Mucosa of descending colon (tissue), 3 donors: ENCODE measurements around the gene SLC22A1. TPM values are rescaled to one million over a fixed set of nuclear protein-coding genes. Genes with fewer than 3 reads are reported as not detected.
A peak's percentile ranks its signal among the peaks of the same experiment; 100 is the strongest.
"Not testable (repeated sequence)": the region's sequence is repeated elsewhere in the genome, so short reads cannot be mapped to it uniquely, and the experiment has no call there.

Experiments
- ATAC-seq: fragments of 200-7000 bp; cut with Tn5 transposase; one replicate; pipeline ENCODE4 v1.9.1; 2020; ENCODE audit warnings: mild to moderate bottlenecking, moderate library complexity
- DNase-seq, 3 donors: peaks; one replicate each; pipeline ENCODE4 v3.0.0-alpha.2; 2020
- H3K36me3 ChIP-seq: fragments of 200-600 bp; one replicate; pipeline ENCODE4 v1.8.0; 2021; ENCODE audit warnings: low read depth, mild to moderate bottlenecking
- H3K4me1 ChIP-seq: fragments of 200-600 bp; one replicate; pipeline ENCODE4 v1.8.0; 2021; ENCODE audit warnings: low read depth, mild to moderate bottlenecking
- H3K4me3 ChIP-seq: fragments of 200-600 bp; one replicate; pipeline ENCODE4 v1.8.0; 2021; ENCODE audit warnings: mild to moderate bottlenecking
- H3K9me3 ChIP-seq: fragments of 200-600 bp; one replicate; pipeline ENCODE4 v1.8.0; 2021; ENCODE audit warnings: mild to moderate bottlenecking
- intact Hi-C, 2 donors: fragments of 100-400 bp; cut with DNase I in 1 of 2; cut with micrococcal nuclease in 1 of 2; formaldehyde crosslinking; loops; one replicate each; pipeline versions ENCODE4 v1.11.0 to v1.11.1; 2022; cut with DNase I, micrococcal nuclease
- total RNA-seq, 3 donors: library from RNA; stranded (reverse); fragmentation: NEBNext Ultra II Directional in 2 of 3; extraction: Animal tissue kit (Norgen Biotek cat#: 25700) in 2 of 3; gene quantifications; one replicate each; pipeline versions ENCODE4 v1.2.1 to v1.2.4, GENCODE V29; 2021 to 2023
- TF ChIP-seq, protein P1 (sequence below): fragments of 200-600 bp; IDR thresholded peaks from one replicate; pipeline ENCODE4 v1.8.0; 2022; ENCODE audit warnings: antibody characterized with exemption, mild to moderate bottlenecking
- donor health status: DM: no; HTN: no; CAD: no; lungs with moderate emphysema.
- donor health status: DM: no; HTN: no; CAD: no.
- donor health status: DM: no; HTN: yes; CAD: no.

SLC22A1 gene
- total RNA-seq, 3 donors from 2014 or later = 1.9 to 2.4 (median 2.4) TPM

DNA sequence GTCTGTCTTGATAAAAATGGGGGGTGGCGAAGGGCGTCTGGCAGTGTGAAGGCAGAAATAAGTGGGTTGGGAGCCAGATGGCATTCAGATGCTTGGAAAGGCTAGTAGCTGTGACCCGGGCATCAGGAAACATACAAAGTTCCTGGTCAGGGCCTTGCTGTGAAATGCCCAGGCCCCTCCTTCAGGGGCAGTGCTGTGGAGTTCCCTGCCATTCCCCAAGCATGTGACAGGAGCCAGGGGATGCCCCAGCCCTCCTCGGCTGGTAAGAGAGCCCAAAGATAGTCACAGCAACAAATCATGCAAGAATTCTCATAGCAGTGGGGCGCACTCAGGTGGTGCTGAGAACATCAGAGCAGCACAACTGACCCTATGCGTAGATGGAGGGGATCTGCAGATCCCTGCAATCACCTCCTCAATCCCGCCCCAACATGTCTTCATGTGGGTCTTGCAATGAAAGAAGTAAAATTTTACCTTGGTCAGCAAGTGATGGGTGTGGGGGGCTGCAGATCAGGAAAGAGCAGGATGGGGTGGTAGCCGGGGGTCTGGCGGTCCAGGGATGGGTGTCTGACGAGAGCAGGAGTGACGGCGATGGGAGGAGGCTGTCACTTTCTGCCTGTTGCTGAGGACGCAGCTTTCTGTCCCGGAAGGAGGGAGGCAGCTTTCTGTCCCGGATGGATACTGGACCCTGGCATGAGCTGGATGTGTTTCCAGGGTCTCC lies 39.5 kb downstream of the SLC22A1 start:
- DNase-seq (peak in 1 of 3 donors; percentile 25), ATAC-seq (peak; percentile 57)
- no peak overlapping the region for H3K4me3 ChIP-seq
- H3K36me3 ChIP-seq = no peaks in the 10 kb centered on the region
- no peaks in the 10 kb centered on the region for H3K9me3 ChIP-seq
- TF ChIP-seq, protein P1, sequence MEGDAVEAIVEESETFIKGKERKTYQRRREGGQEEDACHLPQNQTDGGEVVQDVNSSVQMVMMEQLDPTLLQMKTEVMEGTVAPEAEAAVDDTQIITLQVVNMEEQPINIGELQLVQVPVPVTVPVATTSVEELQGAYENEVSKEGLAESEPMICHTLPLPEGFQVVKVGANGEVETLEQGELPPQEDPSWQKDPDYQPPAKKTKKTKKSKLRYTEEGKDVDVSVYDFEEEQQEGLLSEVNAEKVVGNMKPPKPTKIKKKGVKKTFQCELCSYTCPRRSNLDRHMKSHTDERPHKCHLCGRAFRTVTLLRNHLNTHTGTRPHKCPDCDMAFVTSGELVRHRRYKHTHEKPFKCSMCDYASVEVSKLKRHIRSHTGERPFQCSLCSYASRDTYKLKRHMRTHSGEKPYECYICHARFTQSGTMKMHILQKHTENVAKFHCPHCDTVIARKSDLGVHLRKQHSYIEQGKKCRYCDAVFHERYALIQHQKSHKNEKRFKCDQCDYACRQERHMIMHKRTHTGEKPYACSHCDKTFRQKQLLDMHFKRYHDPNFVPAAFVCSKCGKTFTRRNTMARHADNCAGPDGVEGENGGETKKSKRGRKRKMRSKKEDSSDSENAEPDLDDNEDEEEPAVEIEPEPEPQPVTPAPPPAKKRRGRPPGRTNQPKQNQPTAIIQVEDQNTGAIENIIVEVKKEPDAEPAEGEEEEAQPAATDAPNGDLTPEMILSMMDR = no peak
- intact Hi-C loops = no loop called here
- peaks cover 8% of the 10 kb centered on the region for H3K4me1 ChIP-seq

DNA sequence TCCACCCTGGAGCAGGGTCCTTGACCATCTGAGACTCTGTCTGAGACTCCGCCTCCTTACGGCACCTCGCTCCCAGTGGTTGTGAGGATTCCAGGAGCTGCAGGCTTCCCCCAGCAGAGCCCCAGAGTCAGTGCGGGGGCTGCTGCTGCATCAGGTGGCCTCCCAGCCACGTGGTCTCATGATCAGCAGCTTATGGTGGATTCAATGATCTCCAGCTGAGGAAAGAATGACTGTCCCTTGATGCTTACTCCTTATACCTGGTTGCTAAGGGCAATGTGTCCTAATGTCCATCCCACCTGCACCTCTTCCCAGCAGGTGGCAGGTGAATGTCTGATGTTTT lies 40.0 kb downstream of the SLC22A1 start:
- peaks cover 8% of the 10 kb centered on the region for H3K4me1 ChIP-seq
- TF ChIP-seq, protein P1 = no peak
- H3K36me3 ChIP-seq = no peaks in the 10 kb centered on the region
- no peaks in the 10 kb centered on the region for H3K9me3 ChIP-seq
- DNase-seq (peak in 1 of 3 donors; percentile 41), ATAC-seq (no peak)
- H3K4me3 ChIP-seq = no peak overlapping the region
- intact Hi-C loops = no loop called here

DNA sequence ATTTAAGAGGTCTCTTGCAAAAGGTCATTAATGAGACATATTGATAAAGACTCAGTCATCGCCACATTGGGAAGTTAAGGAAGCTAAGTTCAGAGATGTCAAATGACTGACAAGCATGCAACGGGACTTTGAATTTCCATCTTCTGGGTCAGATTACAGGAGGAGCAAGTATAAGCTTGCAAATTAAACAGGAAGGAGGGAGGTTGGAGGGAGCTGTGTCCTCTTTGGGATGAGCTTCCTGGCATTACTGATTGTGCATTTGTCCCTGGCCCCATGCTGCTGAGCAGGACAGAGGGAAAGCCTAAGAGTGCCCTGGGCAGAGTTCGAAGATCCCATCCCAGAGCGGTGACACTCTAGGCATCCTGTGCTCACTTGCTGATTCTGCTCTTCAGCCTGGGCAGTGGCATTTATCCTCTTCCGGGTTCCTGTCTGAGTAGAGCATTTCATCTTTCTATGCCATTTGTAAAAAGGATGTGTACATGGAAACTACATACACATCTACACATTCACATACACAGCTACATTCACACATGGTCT lies 40.5 kb downstream of the SLC22A1 start:
- DNase-seq = no peak

DNA sequence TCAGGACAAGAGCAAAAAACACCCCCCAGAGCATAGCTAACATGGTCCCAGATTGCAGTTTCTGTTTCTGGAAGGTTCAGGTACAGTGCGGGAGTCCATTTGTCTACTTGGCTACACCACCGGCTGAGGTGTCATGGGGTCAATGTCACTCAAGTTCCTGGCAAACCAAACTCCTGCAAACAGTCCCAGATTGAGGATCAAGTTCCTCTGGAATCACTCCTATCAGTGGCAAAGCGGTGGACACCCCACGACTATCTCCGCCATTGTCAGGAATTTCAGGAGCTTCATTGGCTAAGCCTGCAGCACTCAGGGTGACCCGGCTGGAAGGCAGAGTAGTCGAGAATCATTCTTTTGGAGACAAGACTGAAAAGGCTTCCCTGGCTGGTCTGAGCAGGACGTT lies 41.8 kb downstream of the SLC22A1 start:
- Histone ChIP-seq H3K4me3 (no peak overlapping the region), H3K36me3 (no peaks in the 10 kb centered on the region), H3K4me1 (peaks cover 18% of the 10 kb centered on the region), H3K9me3 (no peaks in the 10 kb centered on the region)
- TF ChIP-seq, protein P1 = no peak
- intact Hi-C loops = no loop called here
- DNase-seq (no peak), ATAC-seq (no peak)

More for the DNA sequence above, 40.5 kb downstream of the SLC22A1 start:
- peak; percentile 25 for ATAC-seq
- TF ChIP-seq, protein P1 = no peak
- no peak overlapping the region for H3K4me3 ChIP-seq
- H3K4me1 ChIP-seq = peaks cover 11% of the 10 kb centered on the region
- H3K36me3 ChIP-seq = no peaks in the 10 kb centered on the region
- intact Hi-C loops = no loop called here
- no peaks in the 10 kb centered on the region for H3K9me3 ChIP-seq

DNA sequence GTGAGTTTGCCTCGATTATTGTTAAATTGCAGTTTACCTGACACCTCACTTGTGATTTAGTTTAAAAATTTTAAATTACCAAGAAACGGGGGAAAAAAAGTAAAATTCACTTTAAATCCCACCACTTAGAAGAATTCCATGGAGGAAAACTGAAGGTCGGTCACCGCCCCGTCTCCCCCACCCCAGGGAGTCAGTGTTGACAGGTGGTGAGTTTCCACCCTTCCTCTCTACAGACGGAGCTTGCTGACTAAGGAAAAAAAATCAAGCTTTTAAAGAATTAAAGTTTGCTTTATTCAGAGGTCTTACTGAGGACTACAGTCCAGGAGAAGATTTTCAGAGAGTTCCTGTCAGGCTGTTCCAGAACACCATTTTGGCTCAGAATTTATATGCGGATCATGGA lies 42.3 kb downstream of the SLC22A1 start:
- TF ChIP-seq, protein P1 = no peak
- ATAC-seq (no peak), DNase-seq (no peak)
- no peaks in the 10 kb centered on the region for H3K9me3 ChIP-seq
- peaks cover 18% of the 10 kb centered on the region for H3K4me1 ChIP-seq
- intact Hi-C loops = no loop called here
- H3K4me3 ChIP-seq = no peak overlapping the region
- H3K36me3 ChIP-seq = no peaks in the 10 kb centered on the region

DNA sequence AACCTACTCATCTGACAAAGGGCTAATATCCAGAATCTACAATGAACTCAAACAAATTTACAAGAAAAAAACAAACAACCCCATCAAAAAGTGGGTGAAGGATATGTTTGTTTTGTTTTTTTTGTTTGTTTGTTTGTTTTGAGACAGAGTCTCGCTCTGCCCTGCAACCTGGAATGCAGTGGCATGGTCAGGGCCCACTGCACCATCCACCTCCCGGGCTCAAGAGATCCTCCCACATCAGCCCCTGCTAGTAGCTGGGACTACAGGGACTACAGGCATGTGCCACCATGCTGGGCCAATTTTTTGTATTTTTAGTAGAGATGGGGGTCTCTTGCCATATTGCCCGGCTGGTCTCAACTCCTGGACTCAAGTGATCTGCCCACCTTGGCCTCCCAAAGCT lies 44.3 kb downstream of the SLC22A1 start:
- DNase-seq, ATAC-seq, H3K9me3 ChIP-seq, intact Hi-C loops, H3K36me3 ChIP-seq, H3K4me3 ChIP-seq: not testable (repeated sequence)
- H3K4me1 ChIP-seq = peaks cover 11% of the 10 kb centered on the region
